ENCODE results near the gene UGT1A10. TPM values are rescaled to one million over a fixed set of nuclear protein-coding genes. Genes with fewer than 3 reads are reported as not detected.
"Not testable (repeated sequence)": the region's sequence is repeated elsewhere in the genome, so short reads cannot be mapped to it uniquely, and the experiment has no call there.

UGT1A10 gene
- total RNA-seq, 1 experiment from 2014 or later, result 1.0 TPM

DNA sequence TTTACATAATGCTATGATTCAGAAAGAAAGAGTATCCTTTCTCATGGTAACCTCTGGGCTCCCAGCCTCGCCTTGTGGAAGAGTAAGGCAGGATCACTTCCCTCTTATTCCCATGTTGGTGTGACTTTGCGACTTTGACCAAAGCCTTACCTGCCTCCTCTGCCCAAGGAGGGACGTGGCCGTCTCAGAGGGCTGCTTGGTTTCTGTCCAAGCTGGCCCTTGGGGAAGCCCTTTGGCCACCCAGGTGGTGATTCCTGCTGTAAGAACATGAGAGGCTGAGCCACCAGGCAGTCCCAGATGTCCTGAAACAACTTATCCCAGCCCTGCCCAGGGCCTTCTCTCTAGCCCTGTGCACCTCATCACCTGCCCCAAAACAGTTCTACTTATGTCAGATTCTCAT lies 62.5 kb downstream of the UGT1A10 start:
- peaks cover 21% of the 10 kb centered on the region for H3K4me1 Mint-ChIP-seq (ENCODE audit: low read depth, unreplicated experiment)
- peak overlapping the region; percentile 35 for H3K4me3 Mint-ChIP-seq (ENCODE audit: unreplicated experiment)
- no TSS peak for BruUV-seq (replicated peaks)
- CTCF ChIA-PET, result no interaction called here
- H3K27me3 Mint-ChIP-seq (ENCODE audit: insufficient read depth, unreplicated experiment), result no peaks in the 10 kb centered on the region
- H3K27me3 ChIP-seq (replicated peaks; ENCODE audit: control insufficient read depth, insufficient read depth, low read length), result no peaks in the 10 kb centered on the region
- H3K4me1 ChIP-seq, result peaks cover 46% of the 10 kb centered on the region
- peak overlapping the region; percentile 93 for H3K27ac Mint-ChIP-seq (ENCODE audit: unreplicated experiment)
- peaks cover 10% of the 10 kb centered on the region for H3K36me3 Mint-ChIP-seq (ENCODE audit: insufficient read depth, unreplicated experiment)
- H3K9me3 Mint-ChIP-seq (ENCODE audit: unreplicated experiment), result peaks cover 1% of the 10 kb centered on the region
- no peak overlapping the region for H3K4me3 ChIP-seq (ENCODE audit: low read depth, low read length)
- no peaks in the 10 kb centered on the region for H3K9me3 ChIP-seq
- no peaks in the 10 kb centered on the region for H3K36me3 ChIP-seq (ENCODE audit: control insufficient read depth, insufficient read depth, low read length)
- no peak for DNase-seq
- intact Hi-C loops (cut with micrococcal nuclease; ENCODE audit: unreplicated experiment), result no loop called here
- POLR2A ChIA-PET, result no interaction called here
- TF ChIP-seq, protein P1, sequence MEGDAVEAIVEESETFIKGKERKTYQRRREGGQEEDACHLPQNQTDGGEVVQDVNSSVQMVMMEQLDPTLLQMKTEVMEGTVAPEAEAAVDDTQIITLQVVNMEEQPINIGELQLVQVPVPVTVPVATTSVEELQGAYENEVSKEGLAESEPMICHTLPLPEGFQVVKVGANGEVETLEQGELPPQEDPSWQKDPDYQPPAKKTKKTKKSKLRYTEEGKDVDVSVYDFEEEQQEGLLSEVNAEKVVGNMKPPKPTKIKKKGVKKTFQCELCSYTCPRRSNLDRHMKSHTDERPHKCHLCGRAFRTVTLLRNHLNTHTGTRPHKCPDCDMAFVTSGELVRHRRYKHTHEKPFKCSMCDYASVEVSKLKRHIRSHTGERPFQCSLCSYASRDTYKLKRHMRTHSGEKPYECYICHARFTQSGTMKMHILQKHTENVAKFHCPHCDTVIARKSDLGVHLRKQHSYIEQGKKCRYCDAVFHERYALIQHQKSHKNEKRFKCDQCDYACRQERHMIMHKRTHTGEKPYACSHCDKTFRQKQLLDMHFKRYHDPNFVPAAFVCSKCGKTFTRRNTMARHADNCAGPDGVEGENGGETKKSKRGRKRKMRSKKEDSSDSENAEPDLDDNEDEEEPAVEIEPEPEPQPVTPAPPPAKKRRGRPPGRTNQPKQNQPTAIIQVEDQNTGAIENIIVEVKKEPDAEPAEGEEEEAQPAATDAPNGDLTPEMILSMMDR (IDR thresholded peaks at IDR 0.05; ENCODE audit: insufficient read depth in 1 of 2, low read depth in 1 of 2, low read length in 1 of 2, severe bottlenecking in 1 of 2, unreplicated experiment in 1 of 2), result no peak

DNA sequence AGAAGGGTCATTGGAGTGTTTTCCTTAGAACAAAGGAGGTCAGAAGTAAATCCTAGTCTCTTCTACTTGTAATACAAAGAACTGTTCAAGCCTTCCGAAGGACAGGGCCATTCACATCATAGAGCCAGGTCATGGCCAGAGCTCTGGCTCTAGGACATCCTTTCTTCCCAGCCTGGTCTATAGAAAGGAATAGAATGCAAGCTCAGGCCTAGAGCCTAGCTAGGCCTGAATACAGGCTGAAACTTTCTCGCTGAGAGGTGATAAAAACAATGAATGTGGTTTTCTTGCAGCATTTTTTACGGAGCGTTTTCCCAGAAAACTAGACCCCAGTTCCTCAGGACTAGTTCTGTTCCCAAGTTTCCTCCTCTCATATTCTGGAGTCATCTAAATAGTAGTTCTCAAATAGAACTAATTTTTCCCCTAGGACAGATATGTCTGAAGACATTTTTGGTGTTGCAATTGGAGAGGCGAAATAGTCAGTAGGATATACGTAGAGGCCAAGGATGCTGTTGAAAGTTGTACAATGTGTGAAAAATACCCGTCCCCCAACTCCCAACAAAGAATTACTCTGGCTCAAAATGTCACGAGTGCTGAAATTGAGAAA lies 63.3 kb downstream of the UGT1A10 start:
- Histone ChIP-seq H3K4me3 (ENCODE audit: low read depth, low read length) (no peak overlapping the region), H3K4me1 (peaks cover 46% of the 10 kb centered on the region), H3K36me3 (ENCODE audit: control insufficient read depth, insufficient read depth, low read length) (no peaks in the 10 kb centered on the region), H3K9me3 (no peaks in the 10 kb centered on the region), H3K27me3 (replicated peaks; ENCODE audit: control insufficient read depth, insufficient read depth, low read length) (no peaks in the 10 kb centered on the region)
- CTCF ChIA-PET, result no interaction called here
- H3K4me3 Mint-ChIP-seq (ENCODE audit: unreplicated experiment), result peak overlapping the region; percentile 35
- peaks cover 26% of the 10 kb centered on the region for H3K4me1 Mint-ChIP-seq (ENCODE audit: low read depth, unreplicated experiment)
- H3K9me3 Mint-ChIP-seq (ENCODE audit: unreplicated experiment), result peaks cover 9% of the 10 kb centered on the region
- TF ChIP-seq, protein P1 (IDR thresholded peaks at IDR 0.05; ENCODE audit: insufficient read depth in 1 of 2, low read depth in 1 of 2, low read length in 1 of 2, severe bottlenecking in 1 of 2, unreplicated experiment in 1 of 2), result no peak
- H3K36me3 Mint-ChIP-seq (ENCODE audit: insufficient read depth, unreplicated experiment), result peaks cover 14% of the 10 kb centered on the region
- POLR2A ChIA-PET, result no interaction called here
- BruUV-seq (replicated peaks), result TSS peak; percentile 65
- peak overlapping the region; percentile 93 for H3K27ac Mint-ChIP-seq (ENCODE audit: unreplicated experiment)
- no peak for DNase-seq
- no peaks in the 10 kb centered on the region for H3K27me3 Mint-ChIP-seq (ENCODE audit: insufficient read depth, unreplicated experiment)
- intact Hi-C loops (cut with micrococcal nuclease; ENCODE audit: unreplicated experiment), result no loop called here

DNA sequence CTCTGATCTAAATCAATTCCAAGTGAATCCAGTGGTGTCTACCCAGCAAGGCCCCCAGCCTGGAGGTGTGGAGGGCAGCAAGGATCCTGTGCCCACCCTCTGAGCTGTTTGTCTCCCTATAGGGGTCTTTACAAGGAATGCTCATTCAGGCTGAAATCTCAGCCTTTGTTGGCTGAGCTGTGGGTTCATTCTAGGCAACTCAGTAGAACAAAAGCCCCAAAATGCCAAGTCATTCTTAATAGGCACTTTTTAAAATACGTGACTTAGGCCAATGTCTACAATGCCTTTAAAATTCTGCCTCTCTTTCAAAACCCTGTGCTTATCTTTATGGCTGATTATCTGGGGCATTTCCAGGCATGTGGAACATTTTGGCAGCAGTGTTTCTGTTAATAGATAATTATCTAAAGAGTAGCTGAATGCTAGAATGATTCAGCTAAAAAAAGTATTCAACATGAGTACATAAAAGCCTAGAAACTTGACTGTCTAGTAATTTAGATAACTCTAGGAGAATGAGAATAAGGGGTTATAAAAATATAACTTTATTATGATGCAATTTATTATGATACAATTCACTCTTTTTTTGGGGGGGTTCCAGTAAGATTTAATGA lies 63.9 kb downstream of the UGT1A10 start:
- no peaks in the 10 kb centered on the region for H3K9me3 ChIP-seq
- CTCF ChIA-PET, result no interaction called here
- peak; percentile 53 to 66 for DNase-seq

DNA sequence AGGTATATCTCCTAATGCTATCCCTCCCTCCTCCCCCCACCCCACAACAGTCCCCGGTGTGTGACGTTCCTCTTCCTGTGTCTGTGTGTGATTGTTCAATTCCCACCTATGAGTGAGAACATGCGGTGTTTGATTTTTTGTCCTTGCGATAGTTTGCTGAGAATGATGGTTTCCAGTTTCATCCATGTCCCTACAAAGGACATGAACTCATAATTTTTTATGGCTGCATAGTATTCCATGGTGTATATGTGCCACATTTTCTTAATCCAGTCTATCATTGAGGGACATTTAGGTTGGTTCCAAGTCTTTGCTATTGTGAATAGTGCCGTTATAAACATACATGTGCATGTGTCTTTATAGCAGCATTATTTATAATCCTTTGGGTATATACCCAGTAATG lies 64.6 kb downstream of the UGT1A10 start:
- CTCF ChIA-PET; H3K9me3 Mint-ChIP-seq (ENCODE audit: unreplicated experiment): not testable (repeated sequence)

More for the DNA sequence above, 63.9 kb downstream of the UGT1A10 start:
- H3K4me1 ChIP-seq, result peaks cover 46% of the 10 kb centered on the region
- intact Hi-C loops (cut with micrococcal nuclease; ENCODE audit: unreplicated experiment), result no loop called here
- Mint-ChIP-seq H3K27me3 (ENCODE audit: insufficient read depth, unreplicated experiment) (no peaks in the 10 kb centered on the region), H3K9me3 (ENCODE audit: unreplicated experiment) (peaks cover 10% of the 10 kb centered on the region), H3K27ac (ENCODE audit: unreplicated experiment) (peak overlapping the region; percentile 93), H3K36me3 (ENCODE audit: insufficient read depth, unreplicated experiment) (peaks cover 14% of the 10 kb centered on the region), H3K4me1 (ENCODE audit: low read depth, unreplicated experiment) (peaks cover 27% of the 10 kb centered on the region), H3K4me3 (ENCODE audit: unreplicated experiment) (no peak overlapping the region)
- no peak overlapping the region for H3K4me3 ChIP-seq (ENCODE audit: low read depth, low read length)
- TF ChIP-seq, protein P1 (IDR thresholded peaks at IDR 0.05; ENCODE audit: insufficient read depth in 1 of 2, low read depth in 1 of 2, low read length in 1 of 2, severe bottlenecking in 1 of 2, unreplicated experiment in 1 of 2), result no peak
- POLR2A ChIA-PET, result no interaction called here
- H3K27me3 ChIP-seq (replicated peaks; ENCODE audit: control insufficient read depth, insufficient read depth, low read length), result no peaks in the 10 kb centered on the region
- H3K36me3 ChIP-seq (ENCODE audit: control insufficient read depth, insufficient read depth, low read length), result no peaks in the 10 kb centered on the region
- BruUV-seq (replicated peaks), result no TSS peak

More for the DNA sequence above, 64.6 kb downstream of the UGT1A10 start:
- H3K27me3 Mint-ChIP-seq (ENCODE audit: insufficient read depth, unreplicated experiment); H3K36me3 ChIP-seq (ENCODE audit: control insufficient read depth, insufficient read depth, low read length); H3K9me3 ChIP-seq; H3K27me3 ChIP-seq (replicated peaks; ENCODE audit: control insufficient read depth, insufficient read depth, low read length); intact Hi-C loops (cut with micrococcal nuclease; ENCODE audit: unreplicated experiment); H3K4me3 ChIP-seq (ENCODE audit: low read depth, low read length); DNase-seq; H3K4me3 Mint-ChIP-seq (ENCODE audit: unreplicated experiment); BruUV-seq (replicated peaks); POLR2A ChIA-PET: not testable (repeated sequence)
- Mint-ChIP-seq H3K27ac (ENCODE audit: unreplicated experiment) (peak overlapping the region; percentile 66), H3K4me1 (ENCODE audit: low read depth, unreplicated experiment) (peaks cover 33% of the 10 kb centered on the region), H3K36me3 (ENCODE audit: insufficient read depth, unreplicated experiment) (peaks cover 14% of the 10 kb centered on the region)
- H3K4me1 ChIP-seq, result peaks cover 46% of the 10 kb centered on the region
